ENCODE data around the gene PLPP2. TPM values are rescaled to one million over a fixed set of nuclear protein-coding genes. Genes with fewer than 3 reads are reported as not detected.

The PLPP2 gene
- total and polyA plus RNA-seq, 9 of the 15 experiments (the other 6 are each of a cell fraction or from before 2014, with no cell fraction given) = 0.51 to 4.4 (median 2.2) TPM; not detected in 1

GRCh38 chr19:325173-325936 is 34.2 kb upstream of the PLPP2 start (continued):
- TF ChIP-seq MAFG (tag; conservative IDR thresholded peaks at IDR 0.05) (no peak), POLR2AphosphoS2 (IDR thresholded peaks at IDR 0.05; ENCODE audit: low read length) (no peak), PTRF (tag; IDR thresholded peaks at IDR 0.05) (no peak), PRPF4 (IDR thresholded peaks at IDR 0.05; ENCODE audit: insufficient read depth, low read depth, low read length, poor library complexity, severe bottlenecking) (no peak), ZNF695 (CRISPR knock-in tag; IDR thresholded peaks at IDR 0.05) (no peak), BACH1 (tag; IDR thresholded peaks at IDR 0.05) (no peak), KAT8 (IDR thresholded peaks at IDR 0.05; ENCODE audit: low read depth) (no peak), ETS2 (tag; IDR thresholded peaks at IDR 0.05; ENCODE audit: borderline replicate concordance, poor library complexity, severe bottlenecking) (no peak), ZNF584 (CRISPR knock-in tag; IDR thresholded peaks at IDR 0.05; ENCODE audit: low read depth) (no peak)

- Histone ChIP-seq H3K4me1 (replicated peaks in 1 of 2; ENCODE audit: control insufficient read depth in 2 of 2, insufficient read depth in 2 of 2, low read length in 2 of 2) (no peaks in the 10 kb centered on the region; a peak in 1 of 5 replicates), H3K27me3 (ENCODE audit: control insufficient read depth in 2 of 2, insufficient read depth in 2 of 2, low read length in 2 of 2) (no peaks in the 10 kb centered on the region), H3K36me3 (ENCODE audit: control insufficient read depth, insufficient read depth, low read length) (peaks cover 86% of the 10 kb centered on the region), H3K9me1 (ENCODE audit: control insufficient read depth, insufficient read depth, low read length) (no peaks in the 10 kb centered on the region), H3K4me3 (no peak overlapping the region), H3K4me2 (ENCODE audit: insufficient read depth, low read length) (no peak overlapping the region), H3K79me2 (ENCODE audit: control insufficient read depth, insufficient read depth, low read length) (peaks cover 12% of the 10 kb centered on the region), H4K20me1 (replicated peaks; ENCODE audit: control insufficient read depth, insufficient read depth, low read length) (no peaks in the 10 kb centered on the region), H3K9ac (ENCODE audit: insufficient read depth in 1 of 2, low read depth in 2 of 2, low read length in 2 of 2) (no peak overlapping the region), H3K9me3 (replicated peaks; ENCODE audit: control insufficient read depth, insufficient read depth, low read depth, low read length) (peaks cover 30% of the 10 kb centered on the region), H2AFZ (ENCODE audit: low read depth, low read length) (no peak overlapping the region), H3K27ac (ENCODE audit: extremely low read depth, low read depth, low read length) (no peak overlapping the region)
- WGBS (ENCODE audit: insufficient coverage, low coverage, missing lambda C conversion rate) = 86% methylated on average over 8 of the region's 8 CpGs
- intact Hi-C loops (cut with micrococcal nuclease) (no loop called here), in situ Hi-C loops (cut with MboI) (no loop called here)
- FAIRE-seq = no peak
- ATAC-seq = no peak
- no TSS peak for BruUV-seq (replicated peaks)
- ChIA-PET CTCF (ENCODE audit: low intra/inter-chr PET ratio) (no interaction called here), POLR2A (interaction anchor here (0.9 kb wide), 1 partner anchor 17 kb away, joined by 3 read pairs; no protein-coding TSS in a partner anchor)
- no peak for DNase-seq (ENCODE audit: extremely low read depth in 1 of 4, low spot score in 3 of 4)
- TF ChIP-seq FOXJ3 (CRISPR knock-in tag; IDR thresholded peaks at IDR 0.05) = no peak
- TF ChIP-seq PBX2 (CRISPR knock-in tag; IDR thresholded peaks at IDR 0.05; ENCODE audit: low read depth) = no peak
- TF ChIP-seq PBX2 (tag; conservative IDR thresholded peaks at IDR 0.05; ENCODE audit: low read depth) = no peak
- TF ChIP-seq POLR2G (IDR thresholded peaks at IDR 0.05; ENCODE audit: low read depth, low read length) = no peak
- TF ChIP-seq RNF219 (CRISPR knock-in tag; IDR thresholded peaks at IDR 0.05) = no peak
- TF ChIP-seq STAG1 (CRISPR knock-in tag; IDR thresholded peaks at IDR 0.05; ENCODE audit: borderline replicate concordance) = no peak
- TF ChIP-seq SNAPC5 (CRISPR knock-in tag; IDR thresholded peaks at IDR 0.05) = no peak
- no peak for TF ChIP-seq BCL6 (CRISPR knock-in tag; IDR thresholded peaks at IDR 0.05)
Observed at GRCh38 chr19:324716-325115, 33.5 kb upstream of the PLPP2 start.

Data from K562 (cell line).